HCT116 (cell line): ENCODE measurements around the gene HFE. TPM values are rescaled to one million over a fixed set of nuclear protein-coding genes. Genes with fewer than 3 reads are reported as not detected.

Experiments
- ATAC-seq: fragments of 200-7000 bp; cut with Tn5 transposase; 2 replicates; pipeline ENCODE4 v1.9.1; 2020; ENCODE audit warnings: mild to moderate bottlenecking, moderate library complexity
- BruUV-seq: library from RNA; stranded (reverse); fragments of 400-500 nt; replicated peaks from 2 replicates; lab custom pipeline; 2021; lab: Mats Ljungman, UMichigan
- CTCF ChIA-PET: fragments of 300-600 bp; sonication (Branson Sonifier 250); formaldehyde crosslinking; loops from one replicate; lab custom pipeline; 2021; ENCODE audit warnings: antibody characterized with exemption; lab: Charles Lee
- POLR2A ChIA-PET: fragments of 300-600, 350-600 bp; sonication (Branson Sonifier 250); formaldehyde crosslinking; loops from one replicate; lab custom pipeline; 2021; ENCODE audit warnings: antibody characterized with exemption; lab: Charles Lee
- RAD21 ChIA-PET, 2 experiments: fragments of 300-600 bp; sonication (Branson Sonifier 250); formaldehyde crosslinking; loops; one replicate each; lab custom pipeline; 2023; ENCODE audit warnings: low total read pairs in 2 of 2; ENCODE audit not compliant: uncharacterized antibody in 2 of 2, unreplicated experiment in 2 of 2, low non-redundant PET in 1 of 2; lab: Charles Lee
- DNase-seq: peaks from one replicate; pipeline ENCODE4 v3.0.0-alpha.2; 2010; ENCODE audit warnings: low read depth, low spot score
- H2AFZ ChIP-seq: fragments of 200-600 bp; shearing (Covaris generic), sonication (generic); 2 replicates; pipeline ENCODE4 v1.6.1; 2017; ENCODE audit warnings: low read depth, mixed run types, mixed read lengths, antibody characterized with exemption, low read length; ENCODE audit not compliant: poor library complexity, severe bottlenecking
- H3K27ac ChIP-seq: 2 replicates; pipeline ENCODE4 v1.5.1; 2012; ENCODE audit warnings: low read depth, low read length
- H3K27me3 ChIP-seq: fragments of 200-600 bp; sonication (generic); 2 replicates; pipeline ENCODE4 v1.6.1; 2016; ENCODE audit warnings: mixed run types, low read length, mixed read lengths; ENCODE audit not compliant: insufficient read depth
- H3K36me3 ChIP-seq, 2 experiments: fragments of 200-500 bp in 1 of 2; fragments of 200-600 bp in 1 of 2; sonication (Bioruptor generic) in 1 of 2; sonication (generic) in 1 of 2; 2 replicates each; pipeline versions ENCODE4 v1.5.1 to v1.6.1; 2014 to 2016; ENCODE audit warnings: low read length in 2 of 2, inconsistent platforms in 1 of 2, mixed read lengths in 1 of 2, mixed run types in 1 of 2; ENCODE audit not compliant: insufficient read depth in 2 of 2, control insufficient read depth in 1 of 2
- H3K4me1 ChIP-seq, 2 experiments: fragments of 200-600 bp in 1 of 2; sonication (generic) in 1 of 2; 2 replicates each; pipeline versions ENCODE4 v1.5.1 to v1.6.1; 2012 to 2017; ENCODE audit warnings: low read length in 2 of 2, inconsistent platforms in 1 of 2, mild to moderate bottlenecking in 1 of 2, mixed read lengths in 1 of 2, mixed run types in 1 of 2, moderate library complexity in 1 of 2; ENCODE audit not compliant: insufficient read depth in 2 of 2, control insufficient read depth in 1 of 2
- H3K4me2 ChIP-seq: fragments of 200-600 bp; sonication (generic); 2 replicates; pipeline ENCODE4 v1.6.1; 2017; ENCODE audit warnings: mixed run types, low read length, mixed read lengths
- H3K4me3 ChIP-seq, 2 experiments: fragments of 200-600 bp in 1 of 2; sonication (generic) in 1 of 2; replicated peaks in 1 of 2; 2 replicates each; pipeline ENCODE4 v1.5.1; 2011 to 2016; ENCODE audit warnings: low read length in 2 of 2, control low read depth in 1 of 2, low read depth in 1 of 2, mild to moderate bottlenecking in 1 of 2, mixed read lengths in 1 of 2, mixed run types in 1 of 2
- H3K79me2 ChIP-seq: fragments of 200-600 bp; sonication (generic); 2 replicates; pipeline ENCODE4 v1.6.1; 2017; ENCODE audit warnings: mild to moderate bottlenecking, mixed run types, low read length, moderate library complexity, mixed read lengths; ENCODE audit not compliant: insufficient read depth
- H3K9ac ChIP-seq: fragments of 200-600 bp; sonication (generic); 2 replicates; pipeline ENCODE4 v1.6.1; 2016; ENCODE audit warnings: low read length, mixed read lengths
- H3K9me2 ChIP-seq: fragments of 200-600 bp; sonication (generic), shearing (Covaris generic); 2 replicates; pipeline ENCODE4 v1.6.1; 2017; ENCODE audit warnings: mixed run types, mild to moderate bottlenecking, moderate library complexity; ENCODE audit not compliant: insufficient read depth
- H3K9me3 ChIP-seq, 2 experiments: fragments of 200-500 bp in 1 of 2; fragments of 200-600 bp in 1 of 2; sonication (Bioruptor generic) in 1 of 2; sonication (generic) in 1 of 2; 2 replicates each; pipeline ENCODE4 v1.6.1; 2014 to 2017; ENCODE audit warnings: low read length in 2 of 2, mixed read lengths in 2 of 2, inconsistent platforms in 1 of 2, low read depth in 1 of 2, mild to moderate bottlenecking in 1 of 2, mixed run types in 1 of 2, moderate library complexity in 1 of 2; ENCODE audit not compliant: control insufficient read depth in 1 of 2, insufficient read depth in 1 of 2
- H4K20me1 ChIP-seq: fragments of 200-600 bp; sonication (generic), shearing (Covaris generic); 2 replicates; pipeline ENCODE4 v1.6.1; 2017; ENCODE audit warnings: mixed run types, mild to moderate bottlenecking, moderate library complexity; ENCODE audit not compliant: insufficient read depth
- CBX3 ChIP-seq: IDR thresholded peaks from 2 replicates; pipeline ENCODE4 v1.6.1; 2012; ENCODE audit warnings: low read depth
- CEBPB ChIP-seq: IDR thresholded peaks from 2 replicates; pipeline ENCODE4 v1.6.1; 2012; ENCODE audit warnings: low read depth
- EGR1 ChIP-seq: IDR thresholded peaks from 2 replicates; pipeline ENCODE4 v1.6.1; 2012; ENCODE audit warnings: low read depth
- ELF1 ChIP-seq: IDR thresholded peaks from 2 replicates; pipeline ENCODE4 v1.6.1; 2012; ENCODE audit warnings: low read depth, borderline replicate concordance
- EZH2 ChIP-seq: fragments of 200-600 bp; sonication (generic); IDR thresholded peaks from 2 replicates; pipeline ENCODE4 v1.6.1; 2017; ENCODE audit warnings: antibody characterized with exemption, mixed run types
- EZH2phosphoT487 ChIP-seq: fragments of 200-600 bp; IDR thresholded peaks from 2 replicates; pipeline ENCODE4 v1.6.1; 2018; ENCODE audit warnings: antibody characterized with exemption, borderline replicate concordance
- FOSL1 ChIP-seq: IDR thresholded peaks from 2 replicates; pipeline ENCODE4 v1.6.1; 2012; ENCODE audit warnings: low read depth
- POLR2A ChIP-seq: IDR thresholded peaks from 2 replicates; pipeline ENCODE4 v1.7.0; 2011; ENCODE audit warnings: borderline replicate concordance; ENCODE audit not compliant: insufficient read depth, insufficient read length; ENCODE audit errors: extremely low read depth
- SIN3A ChIP-seq: IDR thresholded peaks from 2 replicates; pipeline ENCODE4 v1.6.1; 2012; ENCODE audit warnings: low read depth
- SP1 ChIP-seq: IDR thresholded peaks from 2 replicates; pipeline ENCODE4 v1.6.1; 2012; ENCODE audit warnings: low read depth
- SRF ChIP-seq: IDR thresholded peaks from 2 replicates; pipeline ENCODE4 v1.6.1; 2012; ENCODE audit warnings: low read depth
- TCF7L2 ChIP-seq: IDR thresholded peaks from 2 replicates; pipeline ENCODE4 v1.7.0; 2011; ENCODE audit warnings: borderline replicate concordance, inconsistent platforms; ENCODE audit not compliant: insufficient read depth, insufficient read length; ENCODE audit errors: extremely low read depth
- ZFX ChIP-seq: fragments of 450-650 bp; IDR thresholded peaks from 2 replicates; pipeline ENCODE4 v1.6.1; 2017
- ZNF274 ChIP-seq: fragments of 200-500 bp; sonication (Bioruptor generic); IDR thresholded peaks from 2 replicates; pipeline ENCODE4 v1.6.1; 2014; ENCODE audit warnings: mild to moderate bottlenecking, low read depth, low read length, inconsistent platforms
- intact Hi-C: fragments of 100-400 bp; cut with micrococcal nuclease; formaldehyde crosslinking; loops from 2 replicates; pipeline ENCODE4 v1.10.0; 2022
- total RNA-seq: library from RNA; stranded (reverse); gene quantifications from one replicate; pipeline ENCODE4 v1.2.1, GENCODE V29; 2021; ENCODE audit not compliant: unreplicated experiment
- TF ChIP-seq, protein P1 (sequence below), 3 experiments: fragments of 200-600 bp in 1 of 3; sonication (generic) in 1 of 3; IDR thresholded peaks in 2 of 3; conservative IDR thresholded peaks in 1 of 3; 2 replicates each; pipeline ENCODE4 v1.5.1; 2012 to 2017; ENCODE audit warnings: low read depth in 2 of 3, low read length in 2 of 3, antibody characterized with exemption in 1 of 3, borderline replicate concordance in 1 of 3, control low read depth in 1 of 3, mild to moderate bottlenecking in 1 of 3, mixed read lengths in 1 of 3, mixed run types in 1 of 3, moderate library complexity in 1 of 3; ENCODE audit not compliant: insufficient read depth in 1 of 3
- TF ChIP-seq, protein P2 (sequence below): IDR thresholded peaks from 2 replicates; pipeline ENCODE4 v1.6.1; 2012
- TF ChIP-seq, protein P3 (sequence below): IDR thresholded peaks from 2 replicates; pipeline ENCODE4 v1.6.1; 2011; ENCODE audit warnings: mild to moderate bottlenecking, low read length, moderate library complexity; ENCODE audit not compliant: insufficient replicate concordance; ENCODE audit errors: extremely low read depth
- TF ChIP-seq, protein P4 (sequence below): IDR thresholded peaks from 2 replicates; pipeline ENCODE4 v1.6.1; 2012; ENCODE audit warnings: low read depth

HFE gene
- total RNA-seq, 1 experiment from 2014 or later: 9.8 TPM

DNA sequence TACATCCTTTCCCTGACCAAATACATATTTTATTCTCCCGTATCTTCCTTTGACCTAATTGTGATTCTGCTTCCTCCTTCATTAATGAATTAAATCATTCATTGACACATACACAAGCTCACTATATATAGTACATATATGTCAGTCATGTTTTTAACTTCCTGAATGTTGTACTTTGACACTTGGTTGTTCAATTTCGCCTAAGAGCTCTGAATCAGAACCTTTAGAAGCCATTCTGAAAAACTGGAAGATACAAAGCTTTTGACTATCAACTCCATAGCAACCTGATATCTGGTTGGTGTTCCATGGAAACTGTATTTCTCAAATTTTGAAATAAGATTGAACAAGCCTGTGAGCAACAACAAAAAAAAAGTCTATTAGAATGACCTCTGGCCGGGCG, 27.3 kb upstream of the HFE start:
- ATAC-seq (no peak), DNase-seq (no peak)
- intact Hi-C loops: loop anchor here (10.0 kb wide), 2 partner anchors 515 to 1835 kb away; a partner anchor contains a TSS
- CTCF ChIA-PET: interaction anchor here (1.0 to 1.2 kb wide), 2 partner anchors 34 to 40 kb away, joined by 3 to 4 read pairs; no protein-coding TSS in a partner anchor
- H3K9me3 ChIP-seq: no peaks in the 10 kb centered on the region
- no peak overlapping the region for H3K4me2 ChIP-seq
- H3K9ac ChIP-seq: no peak overlapping the region
- H2AFZ ChIP-seq: peak overlapping the region; percentile 24
- BruUV-seq: no TSS peak
- H3K9me2 ChIP-seq: no peaks in the 10 kb centered on the region
- no peaks in the 10 kb centered on the region for H3K79me2 ChIP-seq
- H3K27me3 ChIP-seq: no peaks in the 10 kb centered on the region
- POLR2A ChIA-PET: interaction anchor here (0.6 to 6.1 kb wide), 10 partner anchors 28 to 139 kb away, joined by 3 to 66 read pairs (median 4); a partner anchor contains a TSS
- H3K4me3 ChIP-seq: no peak overlapping the region
- no peak overlapping the region for H3K27ac ChIP-seq
- TF ChIP-seq, protein P1, sequence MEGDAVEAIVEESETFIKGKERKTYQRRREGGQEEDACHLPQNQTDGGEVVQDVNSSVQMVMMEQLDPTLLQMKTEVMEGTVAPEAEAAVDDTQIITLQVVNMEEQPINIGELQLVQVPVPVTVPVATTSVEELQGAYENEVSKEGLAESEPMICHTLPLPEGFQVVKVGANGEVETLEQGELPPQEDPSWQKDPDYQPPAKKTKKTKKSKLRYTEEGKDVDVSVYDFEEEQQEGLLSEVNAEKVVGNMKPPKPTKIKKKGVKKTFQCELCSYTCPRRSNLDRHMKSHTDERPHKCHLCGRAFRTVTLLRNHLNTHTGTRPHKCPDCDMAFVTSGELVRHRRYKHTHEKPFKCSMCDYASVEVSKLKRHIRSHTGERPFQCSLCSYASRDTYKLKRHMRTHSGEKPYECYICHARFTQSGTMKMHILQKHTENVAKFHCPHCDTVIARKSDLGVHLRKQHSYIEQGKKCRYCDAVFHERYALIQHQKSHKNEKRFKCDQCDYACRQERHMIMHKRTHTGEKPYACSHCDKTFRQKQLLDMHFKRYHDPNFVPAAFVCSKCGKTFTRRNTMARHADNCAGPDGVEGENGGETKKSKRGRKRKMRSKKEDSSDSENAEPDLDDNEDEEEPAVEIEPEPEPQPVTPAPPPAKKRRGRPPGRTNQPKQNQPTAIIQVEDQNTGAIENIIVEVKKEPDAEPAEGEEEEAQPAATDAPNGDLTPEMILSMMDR (IDR thresholded peaks at IDR 0.05 in 2 of 3, conservative IDR thresholded peaks at IDR 0.05 in 1 of 3; ENCODE audit: borderline replicate concordance in 1 of 3, insufficient read depth in 1 of 3, low read depth in 2 of 3, low read length in 2 of 3): no peak
- TF ChIP-seq FOSL1: no peak
- no peak for TF ChIP-seq ELF1
- TF ChIP-seq SIN3A: no peak
- TF ChIP-seq EGR1: no peak
- TF ChIP-seq, protein P2, sequence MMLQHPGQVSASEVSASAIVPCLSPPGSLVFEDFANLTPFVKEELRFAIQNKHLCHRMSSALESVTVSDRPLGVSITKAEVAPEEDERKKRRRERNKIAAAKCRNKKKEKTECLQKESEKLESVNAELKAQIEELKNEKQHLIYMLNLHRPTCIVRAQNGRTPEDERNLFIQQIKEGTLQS: no peak
- no peak for TF ChIP-seq SP1
- TF ChIP-seq EZH2: no peak
- TF ChIP-seq CBX3: no peak
- no peak for TF ChIP-seq ZFX
- TF ChIP-seq, protein P3, sequence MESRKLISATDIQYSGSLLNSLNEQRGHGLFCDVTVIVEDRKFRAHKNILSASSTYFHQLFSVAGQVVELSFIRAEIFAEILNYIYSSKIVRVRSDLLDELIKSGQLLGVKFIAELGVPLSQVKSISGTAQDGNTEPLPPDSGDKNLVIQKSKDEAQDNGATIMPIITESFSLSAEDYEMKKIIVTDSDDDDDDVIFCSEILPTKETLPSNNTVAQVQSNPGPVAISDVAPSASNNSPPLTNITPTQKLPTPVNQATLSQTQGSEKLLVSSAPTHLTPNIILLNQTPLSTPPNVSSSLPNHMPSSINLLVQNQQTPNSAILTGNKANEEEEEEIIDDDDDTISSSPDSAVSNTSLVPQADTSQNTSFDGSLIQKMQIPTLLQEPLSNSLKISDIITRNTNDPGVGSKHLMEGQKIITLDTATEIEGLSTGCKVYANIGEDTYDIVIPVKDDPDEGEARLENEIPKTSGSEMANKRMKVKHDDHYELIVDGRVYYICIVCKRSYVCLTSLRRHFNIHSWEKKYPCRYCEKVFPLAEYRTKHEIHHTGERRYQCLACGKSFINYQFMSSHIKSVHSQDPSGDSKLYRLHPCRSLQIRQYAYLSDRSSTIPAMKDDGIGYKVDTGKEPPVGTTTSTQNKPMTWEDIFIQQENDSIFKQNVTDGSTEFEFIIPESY: no peak
- TF ChIP-seq, protein P4, sequence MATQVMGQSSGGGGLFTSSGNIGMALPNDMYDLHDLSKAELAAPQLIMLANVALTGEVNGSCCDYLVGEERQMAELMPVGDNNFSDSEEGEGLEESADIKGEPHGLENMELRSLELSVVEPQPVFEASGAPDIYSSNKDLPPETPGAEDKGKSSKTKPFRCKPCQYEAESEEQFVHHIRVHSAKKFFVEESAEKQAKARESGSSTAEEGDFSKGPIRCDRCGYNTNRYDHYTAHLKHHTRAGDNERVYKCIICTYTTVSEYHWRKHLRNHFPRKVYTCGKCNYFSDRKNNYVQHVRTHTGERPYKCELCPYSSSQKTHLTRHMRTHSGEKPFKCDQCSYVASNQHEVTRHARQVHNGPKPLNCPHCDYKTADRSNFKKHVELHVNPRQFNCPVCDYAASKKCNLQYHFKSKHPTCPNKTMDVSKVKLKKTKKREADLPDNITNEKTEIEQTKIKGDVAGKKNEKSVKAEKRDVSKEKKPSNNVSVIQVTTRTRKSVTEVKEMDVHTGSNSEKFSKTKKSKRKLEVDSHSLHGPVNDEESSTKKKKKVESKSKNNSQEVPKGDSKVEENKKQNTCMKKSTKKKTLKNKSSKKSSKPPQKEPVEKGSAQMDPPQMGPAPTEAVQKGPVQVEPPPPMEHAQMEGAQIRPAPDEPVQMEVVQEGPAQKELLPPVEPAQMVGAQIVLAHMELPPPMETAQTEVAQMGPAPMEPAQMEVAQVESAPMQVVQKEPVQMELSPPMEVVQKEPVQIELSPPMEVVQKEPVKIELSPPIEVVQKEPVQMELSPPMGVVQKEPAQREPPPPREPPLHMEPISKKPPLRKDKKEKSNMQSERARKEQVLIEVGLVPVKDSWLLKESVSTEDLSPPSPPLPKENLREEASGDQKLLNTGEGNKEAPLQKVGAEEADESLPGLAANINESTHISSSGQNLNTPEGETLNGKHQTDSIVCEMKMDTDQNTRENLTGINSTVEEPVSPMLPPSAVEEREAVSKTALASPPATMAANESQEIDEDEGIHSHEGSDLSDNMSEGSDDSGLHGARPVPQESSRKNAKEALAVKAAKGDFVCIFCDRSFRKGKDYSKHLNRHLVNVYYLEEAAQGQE: no peak
- no peak for TF ChIP-seq ZNF274
- no peak for TF ChIP-seq EZH2phosphoT487
- no peak for TF ChIP-seq TCF7L2
- no peak for TF ChIP-seq SRF
- TF ChIP-seq POLR2A: no peak
- TF ChIP-seq CEBPB: no peak
- RAD21 ChIA-PET: no interaction called here
- no peaks in the 10 kb centered on the region for H4K20me1 ChIP-seq
- no peaks in the 10 kb centered on the region for H3K36me3 ChIP-seq
- peaks cover 13 to 33% of the 10 kb centered on the region in 2 experiments; a peak in 3 of 4 replicates for H3K4me1 ChIP-seq
